SK-N-SH treated with all-trans-retinoic acid at 6 μM for 48 hours (cell line): Measurements from ENCODE around the gene MYDGF.

Experiments used
- ATAC-seq: fragments of 200-7000 bp; cut with Tn5 transposase; 3 replicates; pipeline ENCODE4 v1.9.1; 2020; ENCODE audit warnings: mild to moderate bottlenecking, moderate library complexity
- ARNTL ChIP-seq: fragments of 450-650 bp; formaldehyde crosslinking; IDR thresholded peaks from 2 replicates; pipeline ENCODE4 v1.5.0; 2020; ENCODE audit warnings: low read depth, mild to moderate bottlenecking, moderate library complexity, borderline replicate concordance
- BACH2 ChIP-seq: fragments of 250-450 bp; sonication (Bioruptor Pico); IDR thresholded peaks from 2 replicates; pipeline ENCODE4 v1.9.0; 2021; ENCODE audit warnings: mild to moderate bottlenecking, borderline replicate concordance
- CREB5 ChIP-seq: fragments of 250-450 bp; sonication (Bioruptor Pico); IDR thresholded peaks from 2 replicates; pipeline ENCODE4 v1.5.1; 2020; ENCODE audit warnings: low read depth, mild to moderate bottlenecking, moderate library complexity
- CSDC2 ChIP-seq: fragments of 250-450 bp; sonication (Bioruptor Pico); IDR thresholded peaks from 2 replicates; pipeline ENCODE4 v1.5.0; 2020; ENCODE audit warnings: mild to moderate bottlenecking, moderate library complexity
- ISL1 ChIP-seq: fragments of 250-450 bp; sonication (Bioruptor Pico); IDR thresholded peaks from 2 replicates; pipeline ENCODE4 v2.1.2; 2022; ENCODE audit warnings: mild to moderate bottlenecking, moderate library complexity
- OSR1 ChIP-seq: fragments of 250-450 bp; sonication (Bioruptor Pico); IDR thresholded peaks from 2 replicates; pipeline ENCODE4 v1.8.0; 2022; ENCODE audit warnings: moderate library complexity, mild to moderate bottlenecking, inconsistent platforms
- PATZ1 ChIP-seq: fragments of 250-450 bp; sonication (Bioruptor Pico); IDR thresholded peaks from 2 replicates; pipeline ENCODE4 v1.8.0; 2020; ENCODE audit warnings: mild to moderate bottlenecking, moderate library complexity, borderline replicate concordance
- PPARA ChIP-seq: fragments of 250-450 bp; sonication (Bioruptor Pico); IDR thresholded peaks from 2 replicates; pipeline ENCODE4 v1.5.0; 2020; ENCODE audit warnings: mild to moderate bottlenecking, borderline replicate concordance
- RARB ChIP-seq: fragments of 250-450 bp; sonication (Bioruptor Pico); IDR thresholded peaks from 2 replicates; pipeline ENCODE4 v1.8.0; 2021; ENCODE audit warnings: mild to moderate bottlenecking, moderate library complexity
- SNAI2 ChIP-seq: fragments of 250-450 bp; sonication (Bioruptor Pico); IDR thresholded peaks from 2 replicates; pipeline ENCODE4 v1.5.0; 2020; ENCODE audit warnings: mild to moderate bottlenecking, moderate library complexity
- TCF4 ChIP-seq: fragments of 250-450 bp; sonication (Bioruptor Pico); IDR thresholded peaks from 2 replicates; pipeline ENCODE4 v1.8.0; 2021; ENCODE audit warnings: mild to moderate bottlenecking, moderate library complexity, borderline replicate concordance
- TOX ChIP-seq: fragments of 250-450 bp; sonication (Bioruptor Pico); IDR thresholded peaks from 2 replicates; pipeline ENCODE4 v1.8.0; 2021; ENCODE audit warnings: mild to moderate bottlenecking, moderate library complexity, borderline replicate concordance
- TSHZ2 ChIP-seq: fragments of 250-450 bp; sonication (Bioruptor Pico); IDR thresholded peaks from 2 replicates; pipeline ENCODE4 v1.5.0; 2020; ENCODE audit warnings: mild to moderate bottlenecking, moderate library complexity
- ZC3H10 ChIP-seq: fragments of 250-450 bp; sonication (Bioruptor Pico); IDR thresholded peaks from 2 replicates; pipeline ENCODE4 v1.5.1; 2021; ENCODE audit warnings: mild to moderate bottlenecking, moderate library complexity
- ZFP3 ChIP-seq: fragments of 250-450 bp; sonication (Bioruptor Pico); IDR thresholded peaks from 2 replicates; pipeline ENCODE4 v1.5.0; 2020; ENCODE audit warnings: mild to moderate bottlenecking, moderate library complexity
- ZNF565 ChIP-seq: fragments of 450-650 bp; formaldehyde crosslinking; conservative IDR thresholded peaks from 2 replicates; pipeline ENCODE4 v1.5.0; 2020; ENCODE audit warnings: low read depth, mild to moderate bottlenecking, moderate library complexity
- ZNF70 ChIP-seq: fragments of 450-650 bp; formaldehyde crosslinking; IDR thresholded peaks from 2 replicates; pipeline ENCODE4 v1.5.0; 2020; ENCODE audit warnings: mild to moderate bottlenecking, moderate library complexity
- ZNF8 ChIP-seq: fragments of 450-650 bp; formaldehyde crosslinking; IDR thresholded peaks from 2 replicates; pipeline ENCODE4 v1.5.0; 2020; ENCODE audit warnings: mild to moderate bottlenecking, moderate library complexity

MYDGF gene

GRCh38 chr19:4693471-4694121 lies 23.5 kb upstream of the MYDGF start:
- TF ChIP-seq ZNF70 = no peak
- no peak for TF ChIP-seq BACH2 (CRISPR knock-in tag)
- TF ChIP-seq ZNF565 (CRISPR knock-in tag) = no peak
- no peak for TF ChIP-seq RARB (CRISPR knock-in tag)
- TF ChIP-seq TCF4 (CRISPR knock-in tag) = no peak
- TF ChIP-seq, all 23 proteins: peak for 0
- ATAC-seq = no peak

GRCh38 chr19:4693078-4693350 lies 22.9 kb upstream of the MYDGF start:
- no peak for ATAC-seq
- TF ChIP-seq TSHZ2 (CRISPR knock-in tag) = no peak
- TF ChIP-seq TOX = no peak
- TF ChIP-seq CREB5 (CRISPR knock-in tag) = no peak
- TF ChIP-seq RARB (CRISPR knock-in tag) = no peak
- no peak for TF ChIP-seq ZFP3
- TF ChIP-seq ZNF565 (CRISPR knock-in tag) = no peak
- TF ChIP-seq, all 23 proteins: peak for 0

- no peak for TF ChIP-seq ARNTL
- no peak for TF ChIP-seq TCF4 (CRISPR knock-in tag)
- TF ChIP-seq PATZ1 (CRISPR knock-in tag) = no peak
- ATAC-seq = no peak
Observed at GRCh38 chr19:4692251-4693077, 22.3 kb upstream of the MYDGF start.

- ATAC-seq = no peak
- TF ChIP-seq SNAI2 (no peak), ZNF565 (CRISPR knock-in tag) (no peak), ZC3H10 (CRISPR knock-in tag) (no peak), TOX (no peak), RARB (CRISPR knock-in tag) (no peak), ZNF8 (CRISPR knock-in tag) (no peak), OSR1 (CRISPR knock-in tag) (no peak), CSDC2 (CRISPR knock-in tag) (no peak), PATZ1 (CRISPR knock-in tag) (no peak)
Observed at GRCh38 chr19:4691373-4691772, 21.2 kb upstream of the MYDGF start.

- ATAC-seq = no peak
- TF ChIP-seq ARNTL (no peak), PATZ1 (CRISPR knock-in tag) (no peak), OSR1 (CRISPR knock-in tag) (no peak), ZFP3 (no peak), CREB5 (CRISPR knock-in tag) (no peak), PPARA (CRISPR knock-in tag) (no peak), BACH2 (CRISPR knock-in tag) (no peak), ZNF70 (no peak), ISL1 (CRISPR knock-in tag) (no peak), ZC3H10 (CRISPR knock-in tag) (no peak)
Observed at GRCh38 chr19:4690361-4690760, 20.2 kb upstream of the MYDGF start.
